ENCODE measurements around the gene EPB41L2.

The EPB41L2 gene

DNA sequence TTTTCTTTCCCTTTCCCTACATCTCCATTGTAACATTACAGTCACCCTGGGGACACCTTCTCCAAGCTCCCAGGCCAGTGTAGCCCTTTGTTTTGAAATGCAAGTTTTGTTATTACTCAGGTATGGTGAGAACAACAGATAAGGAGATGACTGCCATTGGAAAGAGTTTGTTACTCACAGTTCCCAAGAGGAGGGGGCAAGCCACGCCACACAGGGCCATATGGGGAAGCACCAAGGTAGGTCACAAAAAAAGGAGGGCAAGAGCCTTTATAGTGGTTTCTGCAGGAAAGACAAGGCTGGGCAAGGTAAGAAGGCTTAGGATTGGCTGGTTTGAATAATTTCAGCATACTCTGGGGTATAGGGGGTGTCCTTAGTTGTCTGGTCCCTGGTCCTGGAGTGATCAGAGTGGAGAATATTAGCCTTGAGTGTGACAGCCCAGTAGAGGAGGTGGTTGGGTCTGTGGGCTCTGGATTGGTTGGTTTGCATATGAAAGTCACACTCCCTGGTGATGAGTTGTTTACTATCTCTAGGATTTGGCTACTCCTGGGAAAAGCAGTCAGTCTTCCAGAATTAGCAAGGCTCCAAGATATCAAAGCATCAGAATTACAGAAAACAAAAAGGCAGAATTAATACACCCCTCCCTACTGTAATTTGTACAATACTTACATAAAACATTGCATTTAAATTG is 268.9 kb downstream of the EPB41L2 start:
- no peak overlapping the region for H3K4me3 Mint-ChIP-seq
- H3K4me1 Mint-ChIP-seq: peaks cover 4 to 6% of the 10 kb centered on the region in 2 donors
- ATAC-seq (replicated peaks): no peak

More for the DNA sequence above, 268.9 kb downstream of the EPB41L2 start:
- Mint-ChIP-seq H3K9me3 (peaks cover 0 to 6% of the 10 kb centered on the region in 2 donors), H3K36me3 (no peaks in the 10 kb centered on the region), H3K27me3 (no peaks in the 10 kb centered on the region), H3K27ac (no peak overlapping the region)
- no peak for DNase-seq

All from stimulated activated naive B cell treated with anti-CD40 and anti-IgM and Interleukin-4, amounts not matched to agents 10 μg/mL and 1 μg/mL and 100 μg/mL, for 72 hours (primary cell).